Measurements from ENCODE around the gene NHERF2.

DNA sequence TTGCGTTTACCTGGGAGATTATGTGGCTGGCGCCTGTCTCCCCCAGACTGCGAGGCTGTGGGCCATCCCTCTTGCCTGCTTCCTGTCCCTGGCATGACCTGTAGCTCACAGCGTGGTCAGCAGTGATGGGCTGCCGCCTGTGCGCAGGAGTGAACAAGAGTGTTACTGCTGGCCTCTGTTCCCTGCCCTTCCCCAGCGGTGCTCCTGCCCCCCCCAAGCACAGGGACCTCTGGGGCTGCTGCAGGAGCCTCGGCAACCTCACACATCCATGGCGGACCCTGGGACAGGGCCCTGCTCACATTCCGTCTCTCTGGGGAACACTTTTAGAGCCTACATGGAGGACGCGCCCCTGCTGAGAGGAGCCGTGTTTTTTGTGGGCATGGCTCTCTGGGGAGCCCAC, 31.7 kb downstream of the NHERF2 start:
- TF ChIP-seq GATA2 (IDR thresholded peaks at IDR 0.05; ENCODE audit: low read depth, low read length), result no peak
- TF ChIP-seq GATA3 (IDR thresholded peaks at IDR 0.05; ENCODE audit: low read depth, low read length), result no peak

All from SH-SY5Y (cell line).